Measurements from ENCODE around the gene CFAP65.

CFAP65 gene

GRCh38 chr2:218962859-218963492, 78.3 kb downstream of the CFAP65 start:
- Histone ChIP-seq H3K4me3 (ENCODE audit: low read depth, low read length) (peak overlapping the region; percentile 8), H3K79me2 (ENCODE audit: control insufficient read depth, insufficient read depth, low read length, poor library complexity) (no peaks in the 10 kb centered on the region), H3K18ac (ENCODE audit: low read length) (no peak overlapping the region), H4K8ac (ENCODE audit: low read depth, low read length) (no peak overlapping the region), H3K79me1 (ENCODE audit: low read length) (no peaks in the 10 kb centered on the region), H2BK12ac (ENCODE audit: low read length) (no peak overlapping the region), H4K12ac (ENCODE audit: low read depth, low read length) (no peak overlapping the region), H3K4me2 (ENCODE audit: low read length) (peak overlapping the region; percentile 65), H3K27me3 (ENCODE audit: insufficient read depth, low read length) (peaks cover 37% of the 10 kb centered on the region), H3K23ac (ENCODE audit: low read length) (no peak overlapping the region), H3K4me1 (ENCODE audit: control insufficient read depth in 1 of 2, insufficient read depth in 2 of 2, low read length in 2 of 2) (peaks cover 7 to 12% of the 10 kb centered on the region in 2 experiments), H2BK5ac (ENCODE audit: low read depth, low read length, poor library complexity) (no peak overlapping the region), H4K91ac (ENCODE audit: low read depth, low read length) (no peak overlapping the region), H3K14ac (ENCODE audit: low read length) (no peak overlapping the region), H2AFZ (ENCODE audit: insufficient read depth, low read length, poor library complexity) (no peak overlapping the region), H3K9ac (ENCODE audit: low read length) (no peak overlapping the region), H3K27ac (ENCODE audit: low read depth, low read length) (no peak overlapping the region), H2AK5ac (ENCODE audit: low read length) (no peak overlapping the region), H3K4ac (ENCODE audit: low read depth, low read length) (no peak overlapping the region), H2BK120ac (ENCODE audit: insufficient read depth, low read length, poor library complexity) (no peak overlapping the region), H3K9me3 (ENCODE audit: insufficient read depth, low read depth, low read length) (peaks cover 9% of the 10 kb centered on the region), H3K36me3 (ENCODE audit: control insufficient read depth in 1 of 2, insufficient read depth in 2 of 2, low read length in 2 of 2) (no peaks in the 10 kb centered on the region)
- WGBS (ENCODE audit: extremely low coverage, insufficient coverage, insufficient read length): no CpG with 5 or more reads among the region's 42 CpGs
- DNase-seq: peak; percentile 27 to 66

GRCh38 chr2:218961651-218962570, 79.4 kb downstream of the CFAP65 start:
- Histone ChIP-seq H3K36me3 (ENCODE audit: control insufficient read depth in 1 of 2, insufficient read depth in 2 of 2, low read length in 2 of 2) (no peaks in the 10 kb centered on the region), H2BK120ac (ENCODE audit: insufficient read depth, low read length, poor library complexity) (no peak overlapping the region), H3K27ac (ENCODE audit: low read depth, low read length) (no peak overlapping the region), H3K4me2 (ENCODE audit: low read length) (no peak overlapping the region), H3K18ac (ENCODE audit: low read length) (no peak overlapping the region), H3K79me2 (ENCODE audit: control insufficient read depth, insufficient read depth, low read length, poor library complexity) (no peaks in the 10 kb centered on the region), H2AFZ (ENCODE audit: insufficient read depth, low read length, poor library complexity) (no peak overlapping the region), H2BK5ac (ENCODE audit: low read depth, low read length, poor library complexity) (no peak overlapping the region), H4K91ac (ENCODE audit: low read depth, low read length) (no peak overlapping the region), H4K8ac (ENCODE audit: low read depth, low read length) (no peak overlapping the region), H3K4me3 (ENCODE audit: low read depth, low read length) (no peak overlapping the region), H3K27me3 (ENCODE audit: insufficient read depth, low read length) (peaks cover 38% of the 10 kb centered on the region), H3K14ac (ENCODE audit: low read length) (no peak overlapping the region), H3K79me1 (ENCODE audit: low read length) (no peaks in the 10 kb centered on the region), H3K9ac (ENCODE audit: low read length) (no peak overlapping the region), H4K12ac (ENCODE audit: low read depth, low read length) (no peak overlapping the region), H3K23ac (ENCODE audit: low read length) (no peak overlapping the region), H3K9me3 (ENCODE audit: insufficient read depth, low read depth, low read length) (peaks cover 13% of the 10 kb centered on the region), H3K4ac (ENCODE audit: low read depth, low read length) (no peak overlapping the region), H3K4me1 (ENCODE audit: control insufficient read depth in 1 of 2, insufficient read depth in 2 of 2, low read length in 2 of 2) (peaks cover 7 to 12% of the 10 kb centered on the region in 2 experiments), H2BK12ac (ENCODE audit: low read length) (no peak overlapping the region), H2AK5ac (ENCODE audit: low read length) (no peak overlapping the region)
- no peak for DNase-seq
- WGBS (ENCODE audit: extremely low coverage, insufficient coverage, insufficient read length): no CpG with 5 or more reads among the region's 34 CpGs

- Histone ChIP-seq H3K79me2 (ENCODE audit: control insufficient read depth, insufficient read depth, low read length, poor library complexity) (no peaks in the 10 kb centered on the region), H2AK5ac (ENCODE audit: low read length) (no peak overlapping the region), H3K18ac (ENCODE audit: low read length) (no peak overlapping the region), H2BK5ac (ENCODE audit: low read depth, low read length, poor library complexity) (no peak overlapping the region), H3K14ac (ENCODE audit: low read length) (no peak overlapping the region), H3K27ac (ENCODE audit: low read depth, low read length) (no peak overlapping the region), H2BK120ac (ENCODE audit: insufficient read depth, low read length, poor library complexity) (no peak overlapping the region), H4K91ac (ENCODE audit: low read depth, low read length) (no peak overlapping the region), H3K9me3 (ENCODE audit: insufficient read depth, low read depth, low read length) (peaks cover 13% of the 10 kb centered on the region), H3K4me3 (ENCODE audit: low read depth, low read length) (no peak overlapping the region), H3K36me3 (ENCODE audit: control insufficient read depth in 1 of 2, insufficient read depth in 2 of 2, low read length in 2 of 2) (no peaks in the 10 kb centered on the region), H3K4me2 (ENCODE audit: low read length) (no peak overlapping the region), H3K4me1 (ENCODE audit: control insufficient read depth in 1 of 2, insufficient read depth in 2 of 2, low read length in 2 of 2) (peaks cover 7 to 12% of the 10 kb centered on the region in 2 experiments), H2BK12ac (ENCODE audit: low read length) (no peak overlapping the region), H3K27me3 (ENCODE audit: insufficient read depth, low read length) (peaks cover 42% of the 10 kb centered on the region), H3K4ac (ENCODE audit: low read depth, low read length) (no peak overlapping the region), H3K9ac (ENCODE audit: low read length) (no peak overlapping the region), H2AFZ (ENCODE audit: insufficient read depth, low read length, poor library complexity) (no peak overlapping the region), H3K79me1 (ENCODE audit: low read length) (no peaks in the 10 kb centered on the region), H4K12ac (ENCODE audit: low read depth, low read length) (no peak overlapping the region), H4K8ac (ENCODE audit: low read depth, low read length) (no peak overlapping the region), H3K23ac (ENCODE audit: low read length) (no peak overlapping the region)
- no CpG with 5 or more reads among the region's 4 CpGs for WGBS (ENCODE audit: extremely low coverage, insufficient coverage, insufficient read length)
- no peak for DNase-seq
Measured at GRCh38 chr2:218961229-218961628, 80.1 kb downstream of the CFAP65 start.

- H3K18ac ChIP-seq (ENCODE audit: low read length): no peak overlapping the region
- no peak overlapping the region for H2BK12ac ChIP-seq (ENCODE audit: low read length)
- peaks cover 42% of the 10 kb centered on the region for H3K27me3 ChIP-seq (ENCODE audit: insufficient read depth, low read length)
- no peaks in the 10 kb centered on the region for H3K36me3 ChIP-seq (ENCODE audit: control insufficient read depth in 1 of 2, insufficient read depth in 2 of 2, low read length in 2 of 2)
- no peak overlapping the region for H3K14ac ChIP-seq (ENCODE audit: low read length)
- no peak overlapping the region for H3K4ac ChIP-seq (ENCODE audit: low read depth, low read length)
- H3K79me2 ChIP-seq (ENCODE audit: control insufficient read depth, insufficient read depth, low read length, poor library complexity): no peaks in the 10 kb centered on the region
- H2AK5ac ChIP-seq (ENCODE audit: low read length): no peak overlapping the region
- no peak overlapping the region for H4K12ac ChIP-seq (ENCODE audit: low read depth, low read length)
- no peaks in the 10 kb centered on the region for H3K79me1 ChIP-seq (ENCODE audit: low read length)
- H4K8ac ChIP-seq (ENCODE audit: low read depth, low read length): no peak overlapping the region
- H3K27ac ChIP-seq (ENCODE audit: low read depth, low read length): no peak overlapping the region
- H4K91ac ChIP-seq (ENCODE audit: low read depth, low read length): no peak overlapping the region
- no peak overlapping the region for H3K23ac ChIP-seq (ENCODE audit: low read length)
- H3K4me1 ChIP-seq (ENCODE audit: control insufficient read depth in 1 of 2, insufficient read depth in 2 of 2, low read length in 2 of 2): peaks cover 7 to 12% of the 10 kb centered on the region in 2 experiments
- H2BK120ac ChIP-seq (ENCODE audit: insufficient read depth, low read length, poor library complexity): no peak overlapping the region
- WGBS (ENCODE audit: extremely low coverage, insufficient coverage, insufficient read length): no CpG with 5 or more reads among the region's 87 CpGs
- H3K9me3 ChIP-seq (ENCODE audit: insufficient read depth, low read depth, low read length): peaks cover 13% of the 10 kb centered on the region
- H3K9ac ChIP-seq (ENCODE audit: low read length): no peak overlapping the region
- H3K4me3 ChIP-seq (ENCODE audit: low read depth, low read length): peak overlapping the region; percentile 16
- no peak for DNase-seq
- H3K4me2 ChIP-seq (ENCODE audit: low read length): no peak overlapping the region
- no peak overlapping the region for H2BK5ac ChIP-seq (ENCODE audit: low read depth, low read length, poor library complexity)
- no peak overlapping the region for H2AFZ ChIP-seq (ENCODE audit: insufficient read depth, low read length, poor library complexity)
Measured at GRCh38 chr2:218960309-218961165, 80.8 kb downstream of the CFAP65 start.

Measured in trophoblast cell (in vitro differentiated cells and primary cell).